ENCODE results near the gene ZFP92. TPM values are rescaled to one million over a fixed set of nuclear protein-coding genes. Genes with fewer than 3 reads are reported as not detected.
"Not testable (repeated sequence)": the region's sequence is repeated elsewhere in the genome, so short reads cannot be mapped to it uniquely, and the experiment has no call there.

Gene ZFP92
- total RNA-seq, 5 donors from 2014 or later (not counting 1 experiment from before 2014, with no cell fraction given) = 0.60 to 1.4 (median 1.2) TPM

- no CpG with 5 or more reads among the region's 5 CpGs for WGBS (ENCODE audit: insufficient coverage)
- Mint-ChIP-seq H3K4me1 (no peaks in the 10 kb centered on the region), H3K27ac (no peak overlapping the region), H3K4me3 (no peak overlapping the region), H3K9me3 (no peaks in the 10 kb centered on the region), H3K36me3 (no peaks in the 10 kb centered on the region), H3K27me3 (no peaks in the 10 kb centered on the region)
- ATAC-seq (replicated peaks in 1 of 4) (no peak), DNase-seq (no peak)
- Histone ChIP-seq H3K27ac (ENCODE audit: low read length) (no peak overlapping the region), H3K9me3 (no peaks in the 10 kb centered on the region), H3K4me1 (ENCODE audit: control insufficient read depth in 1 of 2, extremely low read depth in 1 of 2, insufficient read depth in 2 of 2, low read length in 2 of 2) (no peaks in the 10 kb centered on the region), H3K36me3 (ENCODE audit: control insufficient read depth in 2 of 2, extremely low read depth in 1 of 2, insufficient read depth in 1 of 2, low read length in 1 of 2) (no peaks in the 10 kb centered on the region), H3K27me3 (replicated peaks in 1 of 2; ENCODE audit: control insufficient read depth in 2 of 2, extremely low read depth in 1 of 2, insufficient read depth in 2 of 2, low read length in 1 of 2) (peaks cover 0 to 2% of the 10 kb centered on the region in 2 experiments), H3K4me3 (ENCODE audit: control insufficient read depth in 1 of 2, extremely low read depth in 1 of 2, low read length in 1 of 2) (no peak overlapping the region)
- CTCF ChIA-PET = no interaction called here
- POLR2A ChIA-PET = no interaction called here
These were observed 25.2 kb upstream of the ZFP92 start for GRCh38 chrX:153386097-153386496.

GRCh38 chrX:153387345-153387744 is 23.9 kb upstream of the ZFP92 start:
- H3K4me3 Mint-ChIP-seq = no peak overlapping the region
- Histone ChIP-seq H3K27me3 (replicated peaks in 1 of 2; ENCODE audit: control insufficient read depth in 2 of 2, extremely low read depth in 1 of 2, insufficient read depth in 2 of 2, low read length in 1 of 2) (peaks cover 0 to 2% of the 10 kb centered on the region in 2 experiments), H3K9me3 (no peaks in the 10 kb centered on the region), H3K27ac (ENCODE audit: low read length) (no peak overlapping the region), H3K4me1 (ENCODE audit: control insufficient read depth in 1 of 2, extremely low read depth in 1 of 2, insufficient read depth in 2 of 2, low read length in 2 of 2) (no peaks in the 10 kb centered on the region), H3K36me3 (ENCODE audit: control insufficient read depth in 2 of 2, extremely low read depth in 1 of 2, insufficient read depth in 1 of 2, low read length in 1 of 2) (no peaks in the 10 kb centered on the region), H3K4me3 (ENCODE audit: control insufficient read depth in 1 of 2, extremely low read depth in 1 of 2, low read length in 1 of 2) (no peak overlapping the region)
- H3K27me3 Mint-ChIP-seq = no peaks in the 10 kb centered on the region
- CTCF ChIA-PET = no interaction called here
- POLR2A ChIA-PET = interaction anchor here in 1 of 2 donors (0.6 kb wide), 1 partner anchor 11 kb away, joined by 7 read pairs; no protein-coding TSS in a partner anchor
- no peaks in the 10 kb centered on the region for H3K9me3 Mint-ChIP-seq
- no peak for DNase-seq
- no peak for ATAC-seq (replicated peaks in 1 of 4)
- H3K36me3 Mint-ChIP-seq = no peaks in the 10 kb centered on the region
- H3K27ac Mint-ChIP-seq = no peak overlapping the region
- H3K4me1 Mint-ChIP-seq = no peaks in the 10 kb centered on the region
- WGBS (ENCODE audit: insufficient coverage) = 78% methylated on average over 3 of the region's 5 CpGs

DNA sequence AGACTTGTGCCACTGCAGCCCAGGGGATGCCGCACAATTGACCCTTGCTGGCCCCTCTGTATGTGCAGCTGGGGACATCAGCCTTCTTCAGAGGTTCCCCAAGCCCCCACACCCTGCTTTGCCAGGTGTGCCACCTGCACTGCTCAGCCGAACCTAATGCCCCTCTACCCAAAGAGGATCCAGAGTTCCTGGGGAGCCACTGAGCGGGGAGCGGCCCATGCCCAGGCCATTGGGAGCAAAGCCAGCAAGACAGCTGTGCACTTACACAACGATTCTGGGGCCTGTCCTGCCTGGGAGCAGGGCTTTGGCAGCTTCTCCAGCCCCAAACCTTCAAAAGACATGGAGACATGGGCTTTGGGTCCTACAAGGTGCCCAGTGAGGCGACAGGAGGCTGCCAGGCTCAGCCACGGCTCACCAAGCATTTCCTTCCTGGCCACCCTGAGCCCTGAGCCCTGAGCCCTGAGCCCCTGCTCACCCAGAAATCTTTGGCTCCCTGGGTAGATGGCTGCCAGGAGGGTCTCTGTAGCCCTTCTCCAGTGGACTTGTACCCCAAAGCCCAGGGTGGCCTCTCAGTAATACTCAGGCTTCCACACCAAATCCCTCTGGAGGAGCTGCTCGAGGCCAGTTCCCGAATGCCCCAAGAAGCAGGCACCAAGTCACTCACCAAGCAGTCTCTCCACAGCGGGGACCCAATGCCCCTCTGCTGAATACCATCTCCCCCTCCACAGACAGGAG is 23.1 kb upstream of the ZFP92 start:
- Histone ChIP-seq H3K4me1 (ENCODE audit: control insufficient read depth in 1 of 2, extremely low read depth in 1 of 2, insufficient read depth in 2 of 2, low read length in 2 of 2) (no peaks in the 10 kb centered on the region), H3K36me3 (ENCODE audit: control insufficient read depth in 2 of 2, extremely low read depth in 1 of 2, insufficient read depth in 1 of 2, low read length in 1 of 2) (no peaks in the 10 kb centered on the region), H3K27me3 (replicated peaks in 1 of 2; ENCODE audit: control insufficient read depth in 2 of 2, extremely low read depth in 1 of 2, insufficient read depth in 2 of 2, low read length in 1 of 2) (peaks cover 0 to 2% of the 10 kb centered on the region in 2 experiments), H3K4me3 (ENCODE audit: control insufficient read depth in 1 of 2, extremely low read depth in 1 of 2, low read length in 1 of 2) (no peak overlapping the region), H3K9me3 (no peaks in the 10 kb centered on the region), H3K27ac (ENCODE audit: low read length) (no peak overlapping the region)
- POLR2A ChIA-PET = no interaction called here
- Mint-ChIP-seq H3K36me3 (no peaks in the 10 kb centered on the region), H3K4me3 (no peak overlapping the region), H3K9me3 (no peaks in the 10 kb centered on the region), H3K27me3 (no peaks in the 10 kb centered on the region), H3K27ac (no peak overlapping the region), H3K4me1 (no peaks in the 10 kb centered on the region)
- WGBS (ENCODE audit: insufficient coverage) = 75% methylated on average over 6 of the region's 10 CpGs
- ATAC-seq (replicated peaks in 1 of 4) (no peak), DNase-seq (peak in 1 of 35 experiments; percentile 2)
- CTCF ChIA-PET = no interaction called here

DNA sequence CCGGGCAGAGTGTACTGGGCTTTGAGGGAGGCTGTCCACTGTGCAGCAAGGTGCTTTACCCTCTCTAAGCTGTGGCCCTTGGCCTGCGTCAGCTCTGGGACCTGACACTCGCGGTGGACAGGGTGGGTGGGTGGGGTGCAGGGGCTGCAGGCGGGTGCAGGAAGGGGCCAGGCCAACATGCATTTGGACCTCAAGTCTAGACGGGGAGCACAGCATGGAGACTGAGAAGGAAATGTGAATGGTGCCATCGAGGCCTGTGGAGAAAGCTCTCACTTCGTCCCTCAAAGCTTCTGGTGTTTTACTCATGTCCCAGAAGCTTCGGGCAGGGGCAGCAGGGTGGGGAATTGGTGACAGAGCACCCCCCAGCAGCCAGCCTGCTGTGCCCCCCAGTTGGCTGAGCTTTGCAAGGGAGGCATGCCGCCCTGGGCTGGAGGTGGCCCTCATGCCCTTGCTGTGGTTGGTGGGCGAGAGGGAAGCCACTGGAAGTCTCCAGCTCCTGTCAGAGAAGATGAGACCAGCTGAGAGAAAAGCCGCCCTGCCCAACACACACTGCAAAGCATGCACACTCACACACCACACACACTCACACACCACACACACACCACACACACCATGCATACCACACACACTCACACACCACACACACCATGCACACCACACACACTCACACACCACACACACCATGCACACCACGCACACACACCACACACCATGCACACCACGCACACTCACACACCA is 22.4 kb upstream of the ZFP92 start:
- Mint-ChIP-seq H3K27ac (no peak overlapping the region), H3K27me3 (no peaks in the 10 kb centered on the region), H3K4me1 (no peaks in the 10 kb centered on the region), H3K36me3 (no peaks in the 10 kb centered on the region), H3K9me3 (no peaks in the 10 kb centered on the region), H3K4me3 (no peak overlapping the region)
- ChIA-PET CTCF (interaction anchor here in 1 of 2 donors (0.6 kb wide), 1 partner anchor 228 kb away, joined by 3 read pairs; no protein-coding TSS in a partner anchor), POLR2A (no interaction called here)
- Histone ChIP-seq H3K4me3 (ENCODE audit: control insufficient read depth in 1 of 2, extremely low read depth in 1 of 2, low read length in 1 of 2) (no peak overlapping the region), H3K9me3 (no peaks in the 10 kb centered on the region), H3K36me3 (ENCODE audit: control insufficient read depth in 2 of 2, extremely low read depth in 1 of 2, insufficient read depth in 1 of 2, low read length in 1 of 2) (no peaks in the 10 kb centered on the region), H3K4me1 (ENCODE audit: control insufficient read depth in 1 of 2, extremely low read depth in 1 of 2, insufficient read depth in 2 of 2, low read length in 2 of 2) (no peaks in the 10 kb centered on the region), H3K27ac (ENCODE audit: low read length) (no peak overlapping the region), H3K27me3 (replicated peaks in 1 of 2; ENCODE audit: control insufficient read depth in 2 of 2, extremely low read depth in 1 of 2, insufficient read depth in 2 of 2, low read length in 1 of 2) (peaks cover 0 to 2% of the 10 kb centered on the region in 2 experiments)
- ATAC-seq (replicated peaks in 1 of 4) (no peak), DNase-seq (peak in 2 of 35 experiments; percentile 4 to 11)
- 100% methylated on average over 2 of the region's 14 CpGs for whole genome bisulfite sequencing (ENCODE audit: insufficient coverage)

- H3K4me1 ChIP-seq (ENCODE audit: control insufficient read depth in 1 of 2, extremely low read depth in 1 of 2, insufficient read depth in 2 of 2, low read length in 2 of 2); POLR2A ChIA-PET; H3K36me3 Mint-ChIP-seq; H3K27ac Mint-ChIP-seq; H3K4me3 Mint-ChIP-seq; H3K27me3 Mint-ChIP-seq; H3K4me1 Mint-ChIP-seq; ATAC-seq (replicated peaks in 1 of 4); H3K9me3 Mint-ChIP-seq; H3K36me3 ChIP-seq (ENCODE audit: control insufficient read depth in 2 of 2, extremely low read depth in 1 of 2, insufficient read depth in 1 of 2, low read length in 1 of 2); H3K27me3 ChIP-seq (replicated peaks in 1 of 2; ENCODE audit: control insufficient read depth in 2 of 2, extremely low read depth in 1 of 2, insufficient read depth in 2 of 2, low read length in 1 of 2); H3K4me3 ChIP-seq (ENCODE audit: control insufficient read depth in 1 of 2, extremely low read depth in 1 of 2, low read length in 1 of 2); H3K9me3 ChIP-seq; H3K27ac ChIP-seq (ENCODE audit: low read length): not testable (repeated sequence)
- CTCF ChIA-PET = interaction anchor here in 1 of 2 donors (0.6 kb wide), 1 partner anchor 227 kb away, joined by 3 read pairs; no protein-coding TSS in a partner anchor
- peak in 1 of 35 experiments; percentile 1 for DNase-seq
- 100% methylated on average over 2 of the region's 6 CpGs for WGBS (ENCODE audit: insufficient coverage)
These were observed 21.9 kb upstream of the ZFP92 start for GRCh38 chrX:153389460-153389768.

DNA sequence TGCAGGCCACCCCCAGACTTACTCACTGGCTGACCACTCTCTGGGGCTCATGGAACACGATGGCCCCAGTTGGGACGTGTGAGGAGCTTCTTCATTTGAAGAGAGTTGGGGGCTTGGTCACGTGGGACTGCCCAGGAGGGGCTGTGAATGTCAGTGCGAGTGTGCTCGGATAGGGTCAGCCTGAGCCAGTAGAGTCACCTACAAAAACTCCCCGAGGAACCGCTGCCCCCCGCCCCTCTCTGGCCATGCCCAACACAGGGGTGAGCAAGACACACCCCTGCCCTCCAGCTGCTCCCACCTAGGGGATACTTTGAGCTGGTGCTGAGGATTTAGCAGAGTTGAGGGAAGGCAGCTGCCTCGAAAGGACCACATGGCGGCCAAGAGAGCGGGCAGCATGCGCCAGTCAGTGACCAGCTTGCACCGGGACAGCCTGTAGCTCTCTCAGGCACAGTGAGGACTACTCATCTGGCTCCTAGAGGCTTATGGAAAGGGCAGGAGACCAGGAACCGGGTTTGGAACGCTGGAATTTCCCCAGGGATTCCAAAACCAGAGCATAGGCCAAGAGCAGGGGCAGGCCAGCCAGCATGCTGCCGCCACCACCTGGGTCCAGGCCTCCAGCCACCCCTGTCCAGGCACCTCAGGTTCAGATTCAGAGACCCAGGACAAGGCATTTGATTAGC is 18.5 kb upstream of the ZFP92 start:
- Mint-ChIP-seq H3K27ac (no peak overlapping the region), H3K27me3 (peaks cover 0 to 5% of the 10 kb centered on the region in 2 donors), H3K4me3 (no peak overlapping the region), H3K36me3 (no peaks in the 10 kb centered on the region), H3K9me3 (no peaks in the 10 kb centered on the region), H3K4me1 (peaks cover 0 to 3% (median 0%) of the 10 kb centered on the region in 3 donors)
- 87% methylated on average over 6 of the region's 16 CpGs for WGBS (ENCODE audit: insufficient coverage)
- ChIA-PET POLR2A (no interaction called here), CTCF (no interaction called here)
- DNase-seq (no peak), ATAC-seq (replicated peaks in 1 of 4) (no peak)
- no peak overlapping the region for H3K27ac ChIP-seq (ENCODE audit: low read length)
- H3K36me3 ChIP-seq (ENCODE audit: control insufficient read depth in 2 of 2, extremely low read depth in 1 of 2, insufficient read depth in 1 of 2, low read length in 1 of 2) = no peaks in the 10 kb centered on the region
- H3K9me3 ChIP-seq = no peaks in the 10 kb centered on the region
- peaks cover 0 to 5% of the 10 kb centered on the region in 2 experiments for H3K27me3 ChIP-seq (replicated peaks in 1 of 2; ENCODE audit: control insufficient read depth in 2 of 2, extremely low read depth in 1 of 2, insufficient read depth in 2 of 2, low read length in 1 of 2)
- H3K4me1 ChIP-seq (ENCODE audit: control insufficient read depth in 1 of 2, extremely low read depth in 1 of 2, insufficient read depth in 2 of 2, low read length in 2 of 2) = no peaks in the 10 kb centered on the region
- no peak overlapping the region for H3K4me3 ChIP-seq (ENCODE audit: control insufficient read depth in 1 of 2, extremely low read depth in 1 of 2, low read length in 1 of 2)

Data from T-cell (primary cell).